GM10248 (cell line): ENCODE measurements around the gene RNFT1.
"Not testable (repeated sequence)": the region's sequence is repeated elsewhere in the genome, so short reads cannot be mapped to it uniquely, and the experiment has no call there.

Experiments
- CTCF ChIA-PET: fragments of 300-600 bp; sonication (Branson Sonifier 250); formaldehyde crosslinking; extraction: SDS; loops from one replicate; lab custom pipeline; 2021; ENCODE audit warnings: antibody characterized with exemption; lab: Yijun Ruan, JAX
- POLR2A ChIA-PET: fragments of 350-650 bp; sonication (Branson Sonifier 250); formaldehyde crosslinking; extraction: SDS; loops from one replicate; lab custom pipeline; 2020; ENCODE audit warnings: antibody characterized with exemption; lab: Yijun Ruan, JAX
- DNase-seq: peaks from one replicate; pipeline ENCODE4 v3.0.0; 2012; ENCODE audit errors: extremely low spot score
- TF ChIP-seq, protein P1 (sequence below): IDR thresholded peaks from 2 replicates; pipeline ENCODE4 v1.5.1; 2012; ENCODE audit warnings: mild to moderate bottlenecking, low read depth; ENCODE audit errors: extremely low read depth, missing control alignments, control extremely low read depth

RNFT1 gene, protein sequence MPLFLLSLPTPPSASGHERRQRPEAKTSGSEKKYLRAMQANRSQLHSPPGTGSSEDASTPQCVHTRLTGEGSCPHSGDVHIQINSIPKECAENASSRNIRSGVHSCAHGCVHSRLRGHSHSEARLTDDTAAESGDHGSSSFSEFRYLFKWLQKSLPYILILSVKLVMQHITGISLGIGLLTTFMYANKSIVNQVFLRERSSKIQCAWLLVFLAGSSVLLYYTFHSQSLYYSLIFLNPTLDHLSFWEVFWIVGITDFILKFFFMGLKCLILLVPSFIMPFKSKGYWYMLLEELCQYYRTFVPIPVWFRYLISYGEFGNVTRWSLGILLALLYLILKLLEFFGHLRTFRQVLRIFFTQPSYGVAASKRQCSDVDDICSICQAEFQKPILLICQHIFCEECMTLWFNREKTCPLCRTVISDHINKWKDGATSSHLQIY

DNA sequence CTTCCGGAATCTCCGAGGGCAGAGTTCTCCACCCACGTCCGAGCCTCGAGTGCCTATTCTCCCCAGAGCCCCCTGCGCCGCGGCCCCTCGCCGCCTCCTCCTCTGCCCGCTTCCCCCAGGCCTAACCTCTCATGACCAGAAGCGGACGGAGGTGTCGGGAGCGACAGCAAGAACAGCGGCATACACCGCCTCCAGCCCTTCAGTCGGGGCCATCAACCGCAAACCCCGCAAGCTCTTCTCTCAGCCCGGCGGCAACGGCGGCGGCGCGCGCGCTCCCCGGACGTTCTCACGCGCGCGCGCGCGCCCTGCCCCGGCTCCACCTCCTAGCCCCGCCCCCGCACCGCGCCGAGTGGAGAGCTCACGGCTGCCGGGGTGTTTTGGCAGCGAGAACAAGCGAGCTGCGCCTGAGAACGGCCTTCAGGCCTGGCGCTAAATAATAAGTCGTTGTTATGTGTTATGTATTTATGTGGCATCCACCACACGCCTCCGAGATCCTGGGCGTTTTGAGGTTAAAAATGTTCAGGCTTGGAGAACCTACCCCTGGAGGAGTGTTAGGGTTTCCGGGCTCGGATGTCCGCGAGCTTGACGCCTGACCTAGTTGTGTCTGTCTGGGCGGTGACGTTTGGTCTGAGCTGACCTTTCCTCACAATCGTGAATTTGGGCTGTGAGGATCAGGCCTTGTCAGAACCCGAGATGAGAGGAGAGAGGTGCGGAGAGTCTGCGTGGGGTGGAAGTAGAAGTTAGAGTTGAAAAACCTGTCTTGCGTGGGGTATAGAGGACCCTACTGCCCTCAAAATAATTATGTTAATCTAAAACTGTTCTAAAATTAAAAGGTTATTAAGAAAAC is at the start of gene RNFT1:
Gene RNFT1, minus strand, starts transcription at position 259 of the 847 bp plus-strand sequence. Its CDS starts 77 bp downstream, at position 182.
- DNase-seq = peak; percentile 92
- CTCF ChIA-PET = interaction anchor here (1.2 to 1.7 kb wide), 3 partner anchors 30 to 635 kb away, joined by 3 to 7 read pairs (median 3); no protein-coding TSS in a partner anchor
- POLR2A ChIA-PET = interaction anchor here (0.6 to 0.8 kb wide), 3 partner anchors 15 to 75 kb away, joined by 3 to 7 read pairs (median 5); no protein-coding TSS in a partner anchor
- TF ChIP-seq, protein P1, sequence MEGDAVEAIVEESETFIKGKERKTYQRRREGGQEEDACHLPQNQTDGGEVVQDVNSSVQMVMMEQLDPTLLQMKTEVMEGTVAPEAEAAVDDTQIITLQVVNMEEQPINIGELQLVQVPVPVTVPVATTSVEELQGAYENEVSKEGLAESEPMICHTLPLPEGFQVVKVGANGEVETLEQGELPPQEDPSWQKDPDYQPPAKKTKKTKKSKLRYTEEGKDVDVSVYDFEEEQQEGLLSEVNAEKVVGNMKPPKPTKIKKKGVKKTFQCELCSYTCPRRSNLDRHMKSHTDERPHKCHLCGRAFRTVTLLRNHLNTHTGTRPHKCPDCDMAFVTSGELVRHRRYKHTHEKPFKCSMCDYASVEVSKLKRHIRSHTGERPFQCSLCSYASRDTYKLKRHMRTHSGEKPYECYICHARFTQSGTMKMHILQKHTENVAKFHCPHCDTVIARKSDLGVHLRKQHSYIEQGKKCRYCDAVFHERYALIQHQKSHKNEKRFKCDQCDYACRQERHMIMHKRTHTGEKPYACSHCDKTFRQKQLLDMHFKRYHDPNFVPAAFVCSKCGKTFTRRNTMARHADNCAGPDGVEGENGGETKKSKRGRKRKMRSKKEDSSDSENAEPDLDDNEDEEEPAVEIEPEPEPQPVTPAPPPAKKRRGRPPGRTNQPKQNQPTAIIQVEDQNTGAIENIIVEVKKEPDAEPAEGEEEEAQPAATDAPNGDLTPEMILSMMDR = no peak

DNA sequence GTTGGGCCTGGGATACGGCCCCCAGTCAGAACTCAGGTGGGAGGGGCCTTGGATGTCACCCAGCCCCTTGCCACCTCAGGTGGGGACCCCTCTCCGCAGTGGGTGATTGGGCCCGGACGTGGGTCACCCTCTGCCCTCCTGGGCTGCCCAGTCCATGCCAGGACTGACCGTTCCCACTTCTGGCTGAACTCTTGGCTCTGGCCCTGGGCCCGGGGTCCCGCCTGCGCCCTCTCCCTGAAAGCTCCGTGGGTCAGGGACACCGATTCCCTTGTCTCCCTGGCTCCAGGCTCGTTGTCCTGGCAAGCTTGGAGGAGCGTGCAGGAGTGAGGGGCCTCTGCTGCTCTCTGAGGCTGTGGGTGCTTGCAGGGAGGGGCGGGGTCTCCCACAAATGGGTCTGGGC is 44.8 kb upstream of the RNFT1 start:
- POLR2A ChIA-PET, CTCF ChIA-PET, DNase-seq: not testable (repeated sequence)

DNA sequence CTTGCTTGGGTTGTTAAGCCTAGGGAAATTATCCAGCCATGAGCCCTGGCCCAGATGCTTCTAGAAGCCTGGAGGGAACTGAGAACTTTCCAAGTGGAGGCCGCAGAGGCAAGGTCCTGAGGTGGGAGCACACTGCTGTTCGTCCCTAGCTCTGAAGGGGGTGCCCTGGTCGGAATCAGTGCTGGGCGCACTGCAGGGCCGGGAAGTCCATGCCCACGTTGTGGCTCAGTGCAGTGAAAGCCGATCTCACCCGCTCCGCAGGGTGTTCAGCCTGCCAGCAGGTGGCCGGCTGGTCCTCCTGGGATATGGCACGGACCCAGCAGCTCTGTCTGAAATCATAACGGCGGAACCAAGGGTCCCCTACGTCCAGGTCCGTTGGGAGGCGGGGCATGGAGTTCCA is 43.8 kb upstream of the RNFT1 start:
- POLR2A ChIA-PET, DNase-seq, CTCF ChIA-PET: not testable (repeated sequence)

DNA sequence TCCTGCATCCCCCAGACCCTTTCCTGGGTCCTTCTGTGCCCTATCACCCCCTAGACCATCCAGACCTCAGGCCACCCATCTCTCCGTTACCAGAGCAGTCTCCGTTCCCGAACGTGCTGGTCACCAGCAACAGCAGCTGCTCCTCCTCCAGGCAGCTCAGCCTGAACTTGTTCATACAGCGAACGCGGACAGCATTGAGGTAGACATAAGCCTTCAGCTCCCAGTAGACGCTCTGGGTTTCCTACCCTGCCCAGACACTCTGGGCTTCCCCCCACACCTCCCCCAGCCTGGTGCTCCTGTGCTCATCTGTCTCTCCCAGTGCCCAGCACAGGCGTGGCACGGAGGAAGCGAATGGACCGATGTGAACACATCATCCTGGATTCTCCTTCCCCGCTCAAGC is 41.6 kb upstream of the RNFT1 start:
- ChIA-PET CTCF (no interaction called here), POLR2A (no interaction called here)
- TF ChIP-seq, protein P1 = no peak

DNA sequence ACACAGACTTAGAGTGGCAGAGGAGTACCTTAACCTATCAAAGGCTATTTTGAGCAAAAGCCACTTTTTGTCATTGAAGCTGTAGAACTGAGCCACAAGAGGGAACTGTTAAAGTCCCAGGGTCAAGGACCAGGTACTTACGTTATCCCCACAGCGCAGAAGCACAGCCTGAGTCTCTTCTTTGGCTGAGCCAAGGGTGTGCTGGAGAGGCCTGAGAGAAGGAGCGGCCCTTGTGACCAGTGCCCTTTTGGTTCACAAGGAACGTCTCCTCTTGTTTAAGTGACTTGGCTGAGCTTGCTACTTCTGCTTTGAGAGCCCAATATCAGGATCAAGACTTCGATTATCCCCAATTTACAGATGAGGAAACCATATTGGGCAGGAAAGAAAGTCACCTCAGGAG is 40.0 kb upstream of the RNFT1 start:
- POLR2A ChIA-PET, DNase-seq, CTCF ChIA-PET: not testable (repeated sequence)

More for the DNA sequence above, 41.6 kb upstream of the RNFT1 start:
- no peak for DNase-seq

DNA sequence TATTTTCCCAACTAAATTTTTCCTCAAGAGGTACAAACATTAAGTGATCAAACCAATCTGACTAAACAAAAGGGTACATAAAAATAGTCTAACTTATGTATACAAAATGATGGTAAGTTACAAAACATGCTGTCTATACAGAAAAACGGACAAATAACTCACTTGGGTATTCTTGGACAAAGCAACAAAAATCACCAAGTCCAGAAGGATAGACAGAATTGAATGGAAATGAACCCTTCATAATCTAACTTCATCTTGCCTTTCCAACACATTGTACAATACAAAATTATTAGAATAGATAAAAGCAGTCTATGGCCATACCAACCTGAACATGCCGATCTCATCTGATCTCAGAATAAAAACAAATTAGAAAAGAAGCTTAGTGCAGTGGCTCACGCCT is 37.9 kb upstream of the RNFT1 start:
- DNase-seq, POLR2A ChIA-PET, CTCF ChIA-PET: not testable (repeated sequence)

DNA sequence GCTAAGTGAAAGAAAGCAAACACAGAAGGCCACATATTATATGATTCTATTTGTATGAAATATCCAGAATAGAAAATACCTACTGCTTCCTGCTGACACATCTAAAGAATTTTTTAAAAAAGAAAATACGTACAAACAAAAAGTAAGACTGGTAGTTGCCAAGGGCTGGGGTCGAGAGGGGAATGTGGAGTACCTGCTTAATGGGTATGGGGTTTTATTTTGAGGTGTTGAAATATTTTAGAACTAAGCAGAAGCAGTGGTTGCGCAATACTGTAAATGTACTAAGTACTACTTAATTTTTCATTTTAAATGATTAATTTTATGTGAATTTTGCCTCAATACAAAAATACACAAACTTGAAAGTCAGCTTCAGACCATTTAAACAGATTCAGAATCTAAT is 32.1 kb upstream of the RNFT1 start:
- CTCF ChIA-PET, POLR2A ChIA-PET, DNase-seq: not testable (repeated sequence)

DNA sequence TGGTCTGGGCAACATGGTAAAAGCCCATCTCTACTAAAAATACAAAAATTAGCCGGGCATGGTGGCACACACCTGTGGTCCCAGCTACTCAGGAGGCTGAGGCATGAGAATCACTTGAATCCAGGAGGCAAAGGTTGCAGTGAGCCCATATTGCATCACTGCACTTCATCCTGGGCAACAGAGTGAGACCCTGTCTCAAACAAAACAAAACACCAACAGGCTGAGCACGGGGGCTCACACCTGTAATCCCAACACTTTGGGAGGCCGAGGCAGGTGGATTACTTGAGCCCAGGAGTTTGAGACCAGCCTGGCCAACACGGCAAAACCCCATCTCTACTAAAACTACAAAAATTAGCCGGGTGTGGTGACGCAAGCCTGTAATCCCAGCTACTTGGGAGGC is 10.6 kb upstream of the RNFT1 start:
- DNase-seq, CTCF ChIA-PET, POLR2A ChIA-PET: not testable (repeated sequence)

DNA sequence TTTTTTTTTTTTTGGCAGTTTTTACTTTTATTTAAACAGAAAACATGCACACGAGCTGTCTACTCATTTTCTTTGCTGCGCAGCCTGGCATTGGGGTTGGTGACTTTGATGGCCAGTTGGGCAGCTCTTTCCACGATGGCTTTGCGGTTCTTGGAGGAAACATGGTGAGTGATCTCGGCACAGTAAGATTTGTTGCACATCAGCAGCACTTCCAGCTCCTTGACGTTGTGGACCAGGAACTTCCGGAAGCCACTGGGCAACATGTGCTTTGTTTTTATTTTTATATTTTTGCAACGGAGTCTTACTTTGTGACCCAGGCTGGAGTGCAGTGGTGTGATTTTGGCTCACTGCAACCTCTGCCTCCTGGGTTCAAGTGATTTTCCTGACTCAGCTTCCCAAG is 8.9 kb upstream of the RNFT1 start:
- POLR2A ChIA-PET, CTCF ChIA-PET, DNase-seq: not testable (repeated sequence)

DNA sequence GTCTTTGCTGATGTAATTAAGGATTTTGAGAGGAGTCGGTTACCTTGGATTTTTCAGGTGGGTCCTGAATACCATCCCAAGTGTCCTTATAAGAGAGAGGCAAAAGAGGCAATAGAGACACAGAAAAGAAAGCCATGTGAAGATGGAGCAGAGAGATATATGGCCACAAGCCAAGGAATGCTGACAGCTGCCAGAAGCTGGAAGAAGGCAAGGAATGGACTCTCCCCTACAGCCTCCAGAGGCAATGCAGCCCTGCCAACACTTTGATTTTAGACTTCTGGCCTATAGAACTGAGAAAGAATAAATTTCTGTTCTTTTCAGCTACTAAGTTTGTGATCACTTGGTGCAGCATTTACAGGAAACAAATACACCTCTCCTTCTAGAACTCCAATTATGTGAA is 8.2 kb upstream of the RNFT1 start:
- POLR2A ChIA-PET = no interaction called here
- CTCF ChIA-PET = no interaction called here
- TF ChIP-seq, protein P1 = no peak
- DNase-seq = no peak

DNA sequence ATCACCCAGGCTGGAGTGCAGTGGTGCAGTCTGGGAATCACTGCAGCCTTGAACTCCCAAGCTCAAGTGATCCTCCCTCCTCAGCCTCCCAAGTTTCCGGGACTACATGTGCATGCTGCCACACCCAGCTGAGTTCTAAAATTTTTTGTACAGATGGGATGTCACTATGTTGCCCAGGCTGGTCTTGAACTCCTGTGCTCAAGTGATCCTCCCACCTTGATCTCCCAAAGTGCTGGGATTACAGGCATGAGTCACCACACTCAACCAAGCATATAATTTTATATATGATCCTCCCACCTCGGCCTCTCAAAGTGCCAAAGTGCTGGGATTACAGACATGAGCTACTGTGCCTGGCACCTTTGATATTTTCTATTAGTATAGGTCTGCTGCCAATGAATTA is 7.2 kb upstream of the RNFT1 start:
- DNase-seq, POLR2A ChIA-PET, CTCF ChIA-PET: not testable (repeated sequence)
